Testis (tissue), 3 donors: ENCODE data around the gene GJA1. TPM values are rescaled to one million over a fixed set of nuclear protein-coding genes. Genes with fewer than 3 reads are reported as not detected.

Experiments
- DNase-seq: peaks from one replicate; pipeline ENCODE4 v3.0.0-alpha.2; 2019
- H3K27ac ChIP-seq, 2 donors: fragments of 200-600 bp; sonication (generic); one replicate each; pipeline ENCODE4 v1.5.1; 2019
- H3K27me3 ChIP-seq: fragments of 200-600 bp; sonication (generic); one replicate; pipeline ENCODE4 v1.5.1; 2019
- H3K36me3 ChIP-seq: fragments of 200-600 bp; sonication (generic); one replicate; pipeline ENCODE4 v1.5.1; 2017; ENCODE audit warnings: low read depth; ENCODE audit errors: missing control alignments
- H3K4me1 ChIP-seq: fragments of 200-600 bp; sonication (generic); one replicate; pipeline ENCODE4 v1.5.1; 2019
- H3K4me3 ChIP-seq, 2 donors: fragments of 200-600 bp; sonication (generic); one replicate each; pipeline ENCODE4 v1.5.1; 2017 to 2019
- H3K9me3 ChIP-seq: fragments of 200-600 bp; sonication (generic); one replicate; pipeline ENCODE4 v1.5.1; 2017
- POLR2A ChIP-seq: fragments of 450-650 bp; IDR thresholded peaks from one replicate; pipeline ENCODE4 v1.6.1; 2017; ENCODE audit warnings: antibody characterized with exemption, mild to moderate bottlenecking, moderate library complexity
- WGBS, 2 donors: methylation state at CpG; one replicate each; pipeline ENCODE4 v1.1.5; 2018; 5-methylcytosine and 5-hydroxymethylcytosine counted together
- intact Hi-C: fragments of 100-400 bp; cut with DNase I; formaldehyde crosslinking; loops from one replicate; pipeline ENCODE4 v1.15.1; 2023; ENCODE audit warnings: low total_unique reads
- polyA plus RNA-seq: library from polyadenylated mRNA; stranded (reverse); fragments of 350-450 nt; fragmentation: Illumina TruSeq; extraction: RNeasy Lipid Tissue Mini Kit (QIAGEN cat#74804); gene quantifications from one replicate; pipeline ENCODE4 v1.2.3, GENCODE V29; 2014; ENCODE audit warnings: low read depth, low replicate concordance; ENCODE audit not compliant: insufficient read depth
- total RNA-seq, 2 donors: library from RNA; depleted of rRNA; stranded (reverse); fragments of >200 nt; gene quantifications; one replicate each; pipeline ENCODE4 v1.2.3, GENCODE V29; 2016
- TF ChIP-seq, protein P1 (sequence below), 3 experiments: fragments of 450-650 bp in 2 of 3; fragments of 200-600 bp in 1 of 3; sonication (generic) in 1 of 3; IDR thresholded peaks; one replicate each; pipeline ENCODE4 v1.5.1; 2016 to 2019; ENCODE audit warnings: antibody characterized with exemption in 3 of 3, mild to moderate bottlenecking in 2 of 3, moderate library complexity in 1 of 3

The GJA1 gene
- total and polyA plus RNA-seq, 3 donors from 2014 or later: 61.0 to 81.2 (median 64.0) TPM

- DNase-seq: no peak
- no peaks in the 10 kb centered on the region for H3K4me1 ChIP-seq
- no peaks in the 10 kb centered on the region for H3K36me3 ChIP-seq
- H3K27ac ChIP-seq: no peak overlapping the region
- 83 to 100% methylated on average over 1 of the region's 1 CpG for WGBS, 2 donors
- H3K27me3 ChIP-seq: no peaks in the 10 kb centered on the region
- no peak for TF ChIP-seq POLR2A
- TF ChIP-seq, protein P1, sequence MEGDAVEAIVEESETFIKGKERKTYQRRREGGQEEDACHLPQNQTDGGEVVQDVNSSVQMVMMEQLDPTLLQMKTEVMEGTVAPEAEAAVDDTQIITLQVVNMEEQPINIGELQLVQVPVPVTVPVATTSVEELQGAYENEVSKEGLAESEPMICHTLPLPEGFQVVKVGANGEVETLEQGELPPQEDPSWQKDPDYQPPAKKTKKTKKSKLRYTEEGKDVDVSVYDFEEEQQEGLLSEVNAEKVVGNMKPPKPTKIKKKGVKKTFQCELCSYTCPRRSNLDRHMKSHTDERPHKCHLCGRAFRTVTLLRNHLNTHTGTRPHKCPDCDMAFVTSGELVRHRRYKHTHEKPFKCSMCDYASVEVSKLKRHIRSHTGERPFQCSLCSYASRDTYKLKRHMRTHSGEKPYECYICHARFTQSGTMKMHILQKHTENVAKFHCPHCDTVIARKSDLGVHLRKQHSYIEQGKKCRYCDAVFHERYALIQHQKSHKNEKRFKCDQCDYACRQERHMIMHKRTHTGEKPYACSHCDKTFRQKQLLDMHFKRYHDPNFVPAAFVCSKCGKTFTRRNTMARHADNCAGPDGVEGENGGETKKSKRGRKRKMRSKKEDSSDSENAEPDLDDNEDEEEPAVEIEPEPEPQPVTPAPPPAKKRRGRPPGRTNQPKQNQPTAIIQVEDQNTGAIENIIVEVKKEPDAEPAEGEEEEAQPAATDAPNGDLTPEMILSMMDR (IDR thresholded peaks at IDR 0.05): no peak
- H3K9me3 ChIP-seq: no peaks in the 10 kb centered on the region
- no peak overlapping the region for H3K4me3 ChIP-seq
- intact Hi-C loops: no loop called here
These were observed 13.9 kb downstream of the GJA1 start for GRCh38 chr6:121449331-121449730.

- WGBS, 2 donors: 90 to 92% methylated on average over 11 of the region's 11 CpGs
- Histone ChIP-seq H3K4me3 (no peak overlapping the region), H3K27me3 (no peaks in the 10 kb centered on the region), H3K4me1 (no peaks in the 10 kb centered on the region), H3K27ac (no peak overlapping the region), H3K36me3 (no peaks in the 10 kb centered on the region), H3K9me3 (no peaks in the 10 kb centered on the region)
- no peak for DNase-seq
- intact Hi-C loops: no loop called here
- no peak for TF ChIP-seq POLR2A
- TF ChIP-seq, protein P1 (IDR thresholded peaks at IDR 0.05): no peak
These were observed 14.8 kb downstream of the GJA1 start for GRCh38 chr6:121450242-121450641.

- H3K4me1 ChIP-seq: no peaks in the 10 kb centered on the region
- H3K27ac ChIP-seq: no peak overlapping the region
- intact Hi-C loops: no loop called here
- TF ChIP-seq, protein P1 (IDR thresholded peaks at IDR 0.05): no peak
- no peak for TF ChIP-seq POLR2A
- H3K9me3 ChIP-seq: no peaks in the 10 kb centered on the region
- H3K4me3 ChIP-seq: no peak overlapping the region
- no peaks in the 10 kb centered on the region for H3K36me3 ChIP-seq
- DNase-seq: no peak
- H3K27me3 ChIP-seq: no peaks in the 10 kb centered on the region
These were observed 15.8 kb downstream of the GJA1 start for GRCh38 chr6:121451250-121451649.

DNA sequence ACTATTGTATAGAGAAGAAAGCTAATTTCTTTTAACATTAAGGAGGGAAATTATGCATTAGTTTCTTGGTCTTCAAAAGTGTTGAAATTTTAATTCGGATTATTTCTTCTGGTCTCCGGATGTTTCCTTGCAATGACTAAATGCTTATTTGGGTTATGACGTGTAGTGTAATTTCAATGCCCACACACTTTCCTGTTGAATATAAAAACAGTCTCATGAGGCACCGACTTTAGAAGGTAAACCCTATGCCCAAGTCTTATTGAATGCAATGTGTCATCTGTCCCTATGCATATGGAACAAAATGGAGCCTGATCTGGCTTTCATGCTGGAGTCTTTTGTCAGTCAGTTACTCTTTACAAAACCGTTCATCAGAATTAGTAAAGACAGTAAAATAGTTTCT is 17.7 kb downstream of the GJA1 start:
- WGBS, 2 donors: 86 to 92% methylated on average over 5 of the region's 5 CpGs
- intact Hi-C loops: no loop called here
- Histone ChIP-seq H3K27me3 (no peaks in the 10 kb centered on the region), H3K36me3 (no peaks in the 10 kb centered on the region), H3K4me1 (no peaks in the 10 kb centered on the region), H3K4me3 (no peak overlapping the region), H3K27ac (no peak overlapping the region), H3K9me3 (no peaks in the 10 kb centered on the region)
- TF ChIP-seq, protein P1 (IDR thresholded peaks at IDR 0.05): no peak
- no peak for TF ChIP-seq POLR2A
- DNase-seq: no peak

- H3K36me3 ChIP-seq: no peaks in the 10 kb centered on the region
- intact Hi-C loops: no loop called here
- H3K27me3 ChIP-seq: no peaks in the 10 kb centered on the region
- no peaks in the 10 kb centered on the region for H3K9me3 ChIP-seq
- no peak overlapping the region for H3K27ac ChIP-seq
- no peak for TF ChIP-seq POLR2A
- TF ChIP-seq, protein P1 (IDR thresholded peaks at IDR 0.05): no peak
- H3K4me1 ChIP-seq: no peaks in the 10 kb centered on the region
- 81 to 88% methylated on average over 2 of the region's 2 CpGs for WGBS, 2 donors
- H3K4me3 ChIP-seq: no peak overlapping the region
- no peak for DNase-seq
These were observed 24.7 kb downstream of the GJA1 start for GRCh38 chr6:121460170-121460569.
